GM19467 (cell line): ENCODE results near the gene PIP5K1C.

ENCODE experiments used
- ATAC-seq: cut with Tn5 transposase; IDR thresholded peaks from one replicate; pipeline ENCODE4 v1.9.1; 2021; ENCODE audit warnings: mild to moderate bottlenecking, moderate library complexity; ENCODE audit not compliant: unreplicated experiment

Gene PIP5K1C, protein sequence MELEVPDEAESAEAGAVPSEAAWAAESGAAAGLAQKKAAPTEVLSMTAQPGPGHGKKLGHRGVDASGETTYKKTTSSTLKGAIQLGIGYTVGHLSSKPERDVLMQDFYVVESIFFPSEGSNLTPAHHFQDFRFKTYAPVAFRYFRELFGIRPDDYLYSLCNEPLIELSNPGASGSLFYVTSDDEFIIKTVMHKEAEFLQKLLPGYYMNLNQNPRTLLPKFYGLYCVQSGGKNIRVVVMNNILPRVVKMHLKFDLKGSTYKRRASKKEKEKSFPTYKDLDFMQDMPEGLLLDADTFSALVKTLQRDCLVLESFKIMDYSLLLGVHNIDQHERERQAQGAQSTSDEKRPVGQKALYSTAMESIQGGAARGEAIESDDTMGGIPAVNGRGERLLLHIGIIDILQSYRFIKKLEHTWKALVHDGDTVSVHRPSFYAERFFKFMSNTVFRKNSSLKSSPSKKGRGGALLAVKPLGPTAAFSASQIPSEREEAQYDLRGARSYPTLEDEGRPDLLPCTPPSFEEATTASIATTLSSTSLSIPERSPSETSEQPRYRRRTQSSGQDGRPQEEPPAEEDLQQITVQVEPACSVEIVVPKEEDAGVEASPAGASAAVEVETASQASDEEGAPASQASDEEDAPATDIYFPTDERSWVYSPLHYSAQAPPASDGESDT

DNA sequence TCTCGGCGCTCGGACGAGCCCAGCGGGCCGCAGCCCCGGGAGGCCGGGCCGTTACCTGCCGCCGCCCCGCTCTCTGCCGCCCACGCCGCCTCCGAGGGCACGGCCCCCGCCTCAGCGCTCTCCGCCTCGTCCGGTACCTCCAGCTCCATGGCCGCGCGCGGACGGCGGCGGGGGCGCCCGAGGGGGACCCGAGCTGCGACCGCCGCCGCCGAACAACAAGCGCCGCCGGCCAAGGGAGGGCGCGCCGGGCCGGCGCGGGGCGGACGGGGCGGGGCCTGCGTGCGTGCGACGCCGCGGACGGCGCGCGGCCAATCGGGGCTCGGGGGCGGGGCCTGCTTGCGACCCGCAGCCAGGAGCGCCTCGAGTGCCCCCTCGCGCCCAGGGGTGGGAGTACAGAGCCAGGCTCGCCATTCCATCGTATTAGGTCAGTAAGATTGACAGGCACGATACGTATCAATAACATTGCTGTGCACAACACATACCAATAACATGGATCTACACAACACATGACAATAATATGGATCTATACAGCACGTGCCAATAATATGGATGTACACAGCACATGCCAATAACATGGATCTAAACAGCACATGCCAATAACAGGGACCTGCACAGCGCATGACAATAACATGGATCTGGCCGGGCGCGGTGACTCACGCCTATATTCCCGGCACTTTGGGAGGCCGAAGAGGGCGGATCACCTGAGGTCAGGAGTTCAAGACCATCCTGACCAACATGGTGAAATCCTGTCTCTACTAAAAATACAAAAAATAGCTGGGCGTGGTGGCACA is at the start of gene PIP5K1C:
PIP5K1C (minus strand) TSS at position 227 of the 791 bp plus-strand sequence; CDS start at position 149, 78 bp downstream.
- ATAC-seq = peak; percentile 68

DNA sequence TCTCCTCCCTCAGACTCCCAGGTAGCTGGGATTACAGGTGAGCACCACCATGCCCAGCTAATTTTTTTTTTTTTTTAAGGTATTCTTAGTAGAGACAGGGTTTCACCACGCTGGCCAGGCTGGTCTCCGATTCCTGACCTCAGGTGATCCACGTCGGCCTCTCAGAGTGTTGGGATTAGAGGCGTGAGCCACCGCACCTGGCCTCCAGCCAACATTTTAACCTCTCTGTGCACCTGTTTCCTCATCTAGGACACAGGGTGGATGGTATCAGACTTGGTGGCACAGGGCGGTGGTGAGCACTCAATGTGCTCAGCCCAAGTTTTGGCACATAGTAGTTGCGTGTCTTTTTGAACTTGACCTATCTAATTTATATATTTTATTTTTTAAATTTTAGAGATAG is 48.7 kb upstream of the PIP5K1C start:
- ATAC-seq = no peak

DNA sequence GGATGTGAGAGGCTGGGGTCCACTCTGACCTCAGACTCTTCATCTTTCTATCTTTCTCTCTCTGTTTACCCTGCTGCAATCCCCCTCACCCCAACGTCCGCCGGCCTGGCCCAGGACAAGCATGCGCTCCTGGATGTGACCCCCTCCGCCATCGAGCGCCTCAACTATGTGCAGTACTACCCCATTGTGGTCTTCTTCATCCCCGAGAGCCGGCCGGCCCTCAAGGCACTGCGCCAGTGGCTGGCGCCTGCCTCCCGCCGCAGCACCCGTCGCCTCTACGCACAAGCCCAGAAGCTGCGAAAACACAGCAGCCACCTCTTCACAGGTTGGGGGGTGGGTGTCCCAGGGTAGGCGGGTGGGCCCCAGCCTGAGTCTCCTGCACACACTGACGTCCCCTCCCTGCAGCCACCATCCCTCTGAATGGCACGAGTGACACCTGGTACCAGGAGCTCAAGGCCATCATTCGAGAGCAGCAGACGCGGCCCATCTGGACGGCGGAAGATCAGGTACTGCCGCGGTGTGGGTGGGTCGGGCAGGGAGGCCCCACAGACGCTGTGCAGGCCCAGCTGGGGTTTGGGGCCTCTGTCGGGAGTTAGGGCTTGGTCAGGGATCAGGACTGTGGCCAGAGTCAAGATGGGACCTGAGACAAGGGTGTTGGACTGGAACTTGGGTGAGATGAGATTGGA is 46.2 kb upstream of the PIP5K1C start:
- ATAC-seq = no peak

DNA sequence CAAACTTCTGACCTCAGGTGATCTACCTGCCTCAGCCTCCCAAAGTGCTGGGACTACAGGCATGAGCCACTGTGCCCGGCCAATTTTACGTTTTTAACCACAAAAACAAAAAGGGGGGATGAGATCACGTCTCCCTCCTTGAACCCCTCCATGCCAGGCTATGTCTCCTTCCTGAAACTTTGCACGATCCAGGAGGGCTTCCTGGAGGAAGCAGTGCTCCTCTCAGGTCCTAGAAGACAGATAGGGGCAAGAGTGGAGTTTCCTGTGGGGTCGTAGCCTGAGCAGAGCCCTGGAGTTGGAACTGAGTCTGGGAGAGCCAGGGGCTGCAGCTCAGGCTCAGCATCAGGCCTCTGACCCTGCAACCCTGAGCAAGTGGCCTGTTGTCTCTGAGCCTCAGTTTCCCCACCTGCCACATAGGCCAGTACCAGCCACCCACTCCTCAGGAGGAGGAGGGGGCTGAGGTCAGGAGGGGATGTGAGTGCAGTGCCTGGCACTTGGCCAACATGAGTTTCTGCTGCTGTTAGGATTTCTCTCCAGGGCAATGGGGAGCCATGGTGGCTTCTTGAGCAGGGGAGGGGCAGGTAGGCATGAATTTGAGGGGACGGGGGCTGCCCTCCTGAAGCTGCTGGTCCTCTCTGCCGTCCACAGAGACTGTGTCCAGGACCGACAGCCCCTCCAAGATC is 45.2 kb upstream of the PIP5K1C start:
- ATAC-seq = no peak

DNA sequence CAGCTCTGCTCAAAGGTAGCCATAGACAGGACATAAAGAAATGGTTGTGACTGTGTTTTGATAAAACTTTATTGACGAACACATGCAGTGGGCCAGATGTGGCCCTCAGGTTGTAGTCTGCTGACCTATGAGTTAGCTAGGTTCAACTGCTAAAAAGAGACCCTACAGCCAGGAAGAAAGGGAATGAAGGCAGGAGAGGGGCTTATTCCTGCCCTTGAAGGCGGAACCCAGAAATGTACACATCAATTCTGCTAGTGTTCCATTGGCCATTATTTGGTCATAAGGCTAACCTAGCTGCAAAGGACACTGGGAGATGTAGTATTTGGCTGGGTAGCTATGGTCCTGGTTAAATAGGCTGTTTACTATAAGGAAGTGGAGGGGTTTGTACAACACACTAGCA is 43.2 kb upstream of the PIP5K1C start:
- no peak for ATAC-seq

DNA sequence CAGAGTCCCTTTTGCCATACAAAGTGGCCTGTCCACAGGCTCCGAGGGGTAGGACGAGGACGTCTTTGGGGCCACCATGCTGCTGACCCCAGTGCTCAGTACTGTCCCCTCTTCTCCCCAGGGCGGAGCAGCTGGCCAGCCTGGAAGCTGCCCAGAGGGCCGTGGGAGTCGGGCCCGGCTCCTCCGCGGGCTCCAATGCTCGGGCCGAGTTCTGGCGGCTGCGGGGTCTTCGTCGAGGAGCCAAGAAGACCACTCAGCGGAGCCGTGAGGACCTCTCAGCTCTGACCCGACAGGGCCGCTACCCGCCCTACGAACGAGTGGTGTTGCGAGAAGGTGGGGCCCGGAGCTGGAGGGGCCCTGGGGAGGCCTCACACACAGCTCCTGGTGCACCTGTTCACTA is 40.2 kb upstream of the PIP5K1C start:
- ATAC-seq = no peak

DNA sequence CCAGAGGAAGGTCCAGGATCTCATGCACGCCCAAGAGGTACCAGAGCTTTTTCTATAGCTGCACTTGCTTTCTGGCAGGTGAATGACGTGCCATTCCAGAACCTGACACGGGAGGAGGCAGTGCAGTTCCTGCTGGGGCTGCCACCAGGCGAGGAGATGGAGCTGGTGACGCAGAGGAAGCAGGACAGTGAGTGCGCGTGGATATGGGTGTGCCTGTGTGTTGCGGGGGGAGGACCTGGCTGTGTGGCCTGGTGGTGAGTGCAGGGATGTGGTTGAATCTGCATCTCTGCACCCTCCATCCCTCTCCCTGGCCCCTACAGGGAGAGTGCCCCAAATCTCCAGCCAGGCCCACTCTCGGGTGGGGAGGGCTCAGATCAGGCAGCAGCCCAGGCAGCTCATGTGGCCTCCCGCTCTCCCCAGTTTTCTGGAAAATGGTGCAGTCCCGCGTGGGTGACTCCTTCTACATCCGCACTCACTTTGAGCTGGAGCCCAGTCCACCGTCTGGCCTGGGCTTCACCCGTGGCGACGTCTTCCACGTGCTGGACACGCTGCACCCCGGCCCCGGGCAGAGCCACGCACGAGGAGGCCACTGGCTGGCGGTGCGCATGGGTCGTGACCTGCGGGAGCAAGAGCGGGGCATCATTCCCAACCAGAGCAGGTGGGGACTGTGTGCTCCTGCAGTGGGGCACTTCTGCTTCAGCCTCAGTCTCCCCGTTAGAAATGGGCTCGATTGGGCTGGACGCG is 38.4 kb upstream of the PIP5K1C start:
- no peak for ATAC-seq

DNA sequence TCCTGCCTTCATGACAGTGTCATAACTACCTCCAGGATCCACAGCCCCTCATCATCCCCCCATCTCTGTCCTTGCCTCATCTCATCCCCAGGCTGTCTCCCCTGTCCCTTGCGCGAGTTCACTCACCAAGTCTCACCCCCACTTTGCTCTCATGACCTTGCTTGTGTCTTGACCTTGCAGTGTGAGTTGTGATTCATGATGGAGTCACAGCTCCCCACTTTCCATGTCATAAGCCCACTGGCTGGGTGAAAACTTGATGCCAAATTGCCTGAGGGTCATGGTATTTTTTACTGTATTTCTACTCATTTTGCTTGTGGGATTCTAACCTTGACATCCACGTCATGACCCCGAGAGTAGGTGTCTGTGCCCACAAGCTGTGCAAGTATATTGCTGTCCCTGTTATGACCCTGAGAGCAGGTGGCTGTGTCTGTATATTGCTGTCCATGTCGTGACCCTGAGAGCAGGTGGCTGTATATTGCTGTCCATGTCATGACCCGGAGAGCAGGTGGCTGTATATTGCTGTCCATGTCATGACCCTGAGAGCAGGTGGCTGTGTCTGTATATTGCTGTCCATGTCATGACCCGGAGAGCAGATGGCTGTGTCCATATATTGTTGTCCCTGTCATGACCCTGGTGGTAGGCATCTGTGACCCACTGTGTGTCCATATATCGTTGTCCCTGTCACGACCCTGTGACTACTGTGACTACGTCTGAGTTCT is 37.4 kb upstream of the PIP5K1C start:
- ATAC-seq = no peak

DNA sequence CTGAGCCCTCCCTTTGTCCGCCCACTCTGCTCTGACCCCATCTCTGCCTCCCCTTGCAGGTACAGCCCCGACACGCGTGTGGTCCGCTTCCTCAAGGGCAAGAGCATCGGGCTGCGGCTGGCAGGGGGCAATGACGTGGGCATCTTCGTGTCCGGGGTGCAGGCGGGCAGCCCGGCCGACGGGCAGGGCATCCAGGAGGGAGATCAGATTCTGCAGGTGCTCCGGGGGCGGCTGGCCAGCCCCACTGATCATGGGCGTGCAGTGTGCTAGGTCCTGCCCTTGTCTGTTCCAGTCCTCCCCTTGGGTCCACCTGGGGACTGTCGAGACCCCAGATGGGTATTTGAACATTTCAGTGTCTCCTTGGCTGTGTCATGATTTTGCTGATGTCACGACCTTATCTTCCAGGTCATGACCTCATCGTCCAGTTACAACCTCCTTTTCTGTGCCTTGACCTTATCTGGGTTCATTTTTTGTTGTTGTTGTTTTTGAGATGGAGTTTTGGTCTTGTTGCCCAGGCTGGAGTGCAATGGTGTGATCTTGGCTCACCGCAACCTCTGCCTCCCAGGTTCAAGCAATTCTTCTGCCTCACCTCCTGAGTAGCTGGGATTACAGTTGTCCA is 35.9 kb upstream of the PIP5K1C start:
- ATAC-seq = no peak

DNA sequence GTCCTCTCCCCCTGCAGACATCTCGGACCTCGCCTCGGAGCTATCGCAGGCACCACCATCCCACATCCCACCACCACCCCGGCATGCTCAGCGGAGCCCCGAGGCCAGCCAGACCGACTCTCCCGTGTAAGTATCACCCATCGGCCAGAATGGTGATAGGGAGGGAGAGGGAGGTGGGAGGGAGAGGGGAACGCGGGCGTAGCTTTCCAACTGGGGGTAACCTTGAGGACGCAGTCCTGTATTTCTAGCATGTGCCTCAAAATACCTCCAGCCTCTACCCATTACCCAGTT is 34.0 kb upstream of the PIP5K1C start:
- ATAC-seq = no peak

DNA sequence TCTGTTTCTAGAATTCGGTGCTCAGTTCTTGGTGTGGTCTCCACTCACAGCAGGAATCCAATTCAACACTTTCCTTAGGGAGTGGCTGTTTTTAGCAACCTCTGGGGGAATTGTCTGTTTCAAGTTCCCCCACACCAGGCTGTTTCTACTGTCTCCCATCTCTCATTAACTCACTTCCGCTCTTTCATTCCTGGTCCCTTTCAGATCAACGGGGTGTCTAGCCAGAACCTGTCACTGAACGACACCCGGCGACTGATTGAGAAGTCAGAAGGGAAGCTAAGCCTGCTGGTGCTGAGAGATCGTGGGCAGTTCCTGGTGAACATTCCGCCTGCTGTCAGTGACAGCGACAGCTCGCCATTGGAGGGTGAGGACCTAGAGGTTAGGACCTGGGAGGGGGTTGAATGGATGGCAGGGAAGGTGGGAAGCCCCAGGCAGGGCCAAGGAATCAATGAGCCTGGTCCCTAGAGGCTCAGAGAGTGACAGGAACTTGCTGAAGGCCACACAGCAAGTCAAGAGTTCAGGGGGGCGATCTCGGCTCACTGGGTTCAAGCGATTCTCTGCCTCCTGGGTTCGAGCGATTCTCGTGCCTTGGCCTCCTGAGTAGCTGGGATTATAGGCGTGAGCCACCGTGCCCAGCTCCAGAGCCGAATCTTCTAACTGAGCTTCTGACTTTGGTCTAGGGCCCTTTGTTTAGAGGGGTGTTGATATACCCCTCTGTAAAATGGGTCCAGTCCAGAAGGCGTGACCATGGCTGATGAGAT is 33.5 kb upstream of the PIP5K1C start:
- no peak for ATAC-seq

DNA sequence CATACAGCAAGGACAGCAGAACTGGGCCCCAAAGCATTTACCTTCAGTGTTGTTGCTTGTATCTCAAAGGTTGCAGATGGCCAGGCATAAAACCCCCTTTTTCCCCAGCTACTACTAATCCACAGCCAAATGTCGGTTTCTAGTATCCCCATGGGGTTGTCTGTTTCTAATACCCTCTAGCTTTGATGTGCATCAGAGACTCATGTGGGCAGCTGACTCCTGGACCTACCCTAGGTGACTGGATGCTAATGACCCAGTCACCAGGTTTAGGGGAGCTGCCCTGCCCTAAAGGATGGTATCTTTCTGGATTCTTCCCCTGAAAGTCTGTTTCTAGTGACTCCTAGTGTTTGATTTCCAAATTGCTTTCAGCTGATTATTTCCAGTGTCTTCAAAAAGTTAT is 31.8 kb upstream of the PIP5K1C start:
- no peak for ATAC-seq

DNA sequence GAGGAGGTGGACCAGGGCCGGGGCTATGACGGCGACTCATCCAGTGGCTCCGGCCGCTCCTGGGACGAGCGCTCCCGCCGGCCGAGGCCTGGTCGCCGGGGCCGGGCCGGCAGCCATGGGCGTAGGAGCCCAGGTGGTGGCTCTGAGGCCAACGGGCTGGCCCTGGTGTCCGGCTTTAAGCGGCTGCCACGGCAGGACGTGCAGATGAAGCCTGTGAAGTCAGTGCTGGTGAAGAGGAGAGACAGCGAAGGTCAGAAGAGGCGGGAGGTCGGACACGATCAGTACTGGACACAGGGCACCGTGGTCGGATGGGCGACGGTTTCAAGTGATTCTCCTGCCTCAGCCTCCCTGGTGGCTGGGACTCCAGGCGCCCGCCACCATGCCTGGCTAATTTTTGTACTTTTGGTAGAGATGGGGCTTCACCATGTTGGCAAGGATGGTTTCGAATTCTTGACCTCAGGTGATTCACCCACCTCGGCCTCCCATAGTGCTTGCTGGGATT is 30.2 kb upstream of the PIP5K1C start:
- ATAC-seq = no peak

DNA sequence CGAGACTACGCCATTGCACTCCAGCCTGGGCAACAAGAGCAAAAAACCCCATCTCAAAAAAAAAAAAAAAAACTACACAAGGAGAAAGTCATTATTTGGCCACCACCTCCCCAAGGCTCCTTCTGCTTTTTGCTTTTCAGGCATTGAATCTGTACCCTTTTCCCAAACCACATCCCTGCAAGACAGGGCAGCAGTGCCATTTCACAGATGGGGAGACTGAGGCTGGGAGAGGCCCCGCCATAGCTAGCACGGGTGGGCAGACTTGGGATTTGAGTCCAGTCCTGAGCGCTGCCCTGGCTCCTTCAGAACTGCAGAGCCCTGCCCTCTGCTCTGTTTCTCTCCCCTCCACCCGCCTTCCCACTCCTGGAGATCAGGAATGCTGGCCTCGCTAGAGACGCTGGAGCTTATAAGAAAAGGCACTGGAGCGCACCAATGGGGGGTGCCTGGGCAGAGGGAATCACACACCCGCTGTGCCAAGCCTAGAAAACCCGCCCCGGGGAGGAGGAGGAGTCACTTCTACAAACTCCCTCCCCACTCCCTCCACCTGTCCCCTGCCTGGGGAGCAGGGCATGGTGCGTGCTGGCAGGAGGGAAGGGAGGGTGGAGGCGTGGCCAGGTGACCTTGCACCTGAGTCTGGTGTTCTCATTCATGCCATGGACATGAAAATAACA is 25.5 kb upstream of the PIP5K1C start:
- no peak for ATAC-seq

DNA sequence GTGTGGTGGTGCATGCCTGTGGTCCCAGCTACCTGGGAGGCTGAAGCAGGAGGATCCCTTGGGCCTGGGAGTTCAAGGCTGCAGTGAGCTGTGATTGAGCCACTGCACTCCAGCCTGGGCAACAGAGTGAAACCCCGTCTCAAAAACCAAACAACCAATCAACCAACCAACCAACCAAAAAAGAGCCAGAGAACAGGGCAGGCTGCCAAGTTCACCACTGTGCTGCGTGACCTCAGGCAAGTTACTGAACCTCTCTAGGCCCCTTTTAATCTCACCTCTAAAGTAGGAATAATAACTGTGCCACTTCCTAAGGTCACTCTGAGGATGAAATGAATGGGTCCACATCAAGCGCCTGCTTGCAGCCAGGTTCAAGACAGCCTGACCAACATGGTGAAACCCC is 24.9 kb upstream of the PIP5K1C start:
- no peak for ATAC-seq

DNA sequence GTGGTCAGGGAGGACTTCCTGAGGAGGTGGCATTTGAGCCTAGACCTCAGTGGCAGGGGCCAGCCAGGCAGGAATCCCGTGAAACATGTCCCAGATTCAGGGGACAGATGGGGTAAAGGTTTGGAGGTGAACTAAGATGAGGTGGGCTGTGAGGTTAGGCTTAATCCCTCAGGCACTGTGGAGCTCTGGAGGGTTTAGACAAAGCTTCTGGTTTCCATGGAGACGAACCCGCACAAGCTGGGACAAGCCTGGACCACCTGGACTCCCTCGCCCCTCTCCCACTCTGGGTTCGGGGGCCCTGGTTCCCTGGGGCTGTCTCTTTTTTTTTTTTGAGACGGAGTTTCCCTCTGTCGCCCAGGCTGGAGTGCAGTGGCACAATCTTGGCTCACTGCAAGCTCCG is 23.6 kb upstream of the PIP5K1C start:
- ATAC-seq = no peak

DNA sequence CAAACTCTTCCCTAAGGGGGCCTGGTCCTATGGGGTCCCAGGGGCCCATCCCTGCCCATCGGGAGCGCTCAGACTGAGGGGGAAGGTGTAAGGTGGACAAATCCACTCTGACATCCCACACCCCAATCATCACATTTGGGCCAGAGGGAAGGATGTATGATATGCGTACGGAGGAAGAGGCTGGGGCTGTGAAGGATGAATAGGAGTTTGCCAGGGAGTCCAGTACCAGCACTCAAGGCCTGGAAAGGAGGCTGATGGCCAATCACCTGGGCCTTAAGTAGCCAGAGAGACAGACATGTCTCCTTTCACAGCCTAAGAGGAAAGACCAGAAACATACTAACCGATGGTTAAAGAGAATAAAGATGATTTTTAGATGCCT is 22.8 kb upstream of the PIP5K1C start:
- no peak for ATAC-seq
